ENCODE data around the gene TMEM131.
"Not testable (repeated sequence)": the region's sequence is repeated elsewhere in the genome, so short reads cannot be mapped to it uniquely, and the experiment has no call there.

TMEM131 gene

DNA sequence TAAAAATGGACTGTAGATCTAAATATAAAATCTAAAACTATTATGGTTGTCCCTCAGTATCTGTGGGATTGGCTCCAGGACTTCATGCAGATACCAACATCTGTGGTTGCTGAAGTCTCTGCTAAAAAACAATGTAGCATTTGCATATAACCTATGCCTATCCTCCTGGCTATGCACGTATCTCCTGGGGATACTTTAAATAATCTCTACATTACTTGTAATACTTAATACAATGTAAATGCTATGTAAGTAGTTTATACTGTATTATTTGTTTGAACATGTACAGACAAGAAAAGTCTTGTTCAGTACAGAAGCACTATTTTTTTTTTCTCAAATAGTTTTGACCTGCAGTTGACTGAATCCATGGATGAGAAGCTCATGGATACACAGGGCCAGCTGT is 147.4 kb downstream of the TMEM131 start:
- DNase-seq = no peak

DNA sequence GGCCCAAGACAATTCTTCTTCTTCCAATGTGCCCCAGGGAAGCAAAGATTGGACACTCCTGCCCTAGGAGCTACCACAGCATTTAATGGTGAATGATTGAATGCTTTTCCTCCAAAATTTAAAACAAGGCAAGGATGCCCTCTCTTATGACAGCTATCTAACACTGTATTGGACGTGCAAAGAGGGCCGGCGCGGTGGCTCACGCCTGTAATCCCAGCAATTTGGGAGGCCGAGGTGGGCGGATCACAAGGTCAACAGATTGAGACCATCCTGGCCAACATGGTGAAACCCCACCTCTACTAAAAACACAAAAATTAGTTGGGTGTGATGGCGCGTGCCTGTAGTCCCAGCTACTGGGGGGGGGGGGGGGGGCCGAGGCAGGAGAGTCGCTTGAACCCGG is 149.0 kb downstream of the TMEM131 start:
- not testable (repeated sequence) for DNase-seq

DNA sequence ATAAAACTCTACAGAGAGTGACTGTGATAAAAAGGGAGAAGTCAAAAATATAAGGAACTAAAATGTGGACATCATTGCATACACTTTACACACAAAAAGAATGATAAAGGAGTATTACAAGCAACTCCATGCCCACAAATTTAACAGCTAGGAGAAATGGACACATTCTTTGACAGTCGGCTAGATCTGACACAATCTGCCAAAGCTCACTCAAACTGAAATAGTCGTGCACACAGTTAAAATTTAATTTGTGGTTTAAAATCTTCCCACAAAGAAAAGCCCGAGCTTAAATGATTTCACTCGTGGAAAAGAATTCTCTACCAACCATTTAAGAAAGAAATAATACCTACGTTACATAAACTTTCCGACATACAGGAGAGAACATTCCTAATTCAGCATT is 149.9 kb downstream of the TMEM131 start:
- DNase-seq = no peak

DNA sequence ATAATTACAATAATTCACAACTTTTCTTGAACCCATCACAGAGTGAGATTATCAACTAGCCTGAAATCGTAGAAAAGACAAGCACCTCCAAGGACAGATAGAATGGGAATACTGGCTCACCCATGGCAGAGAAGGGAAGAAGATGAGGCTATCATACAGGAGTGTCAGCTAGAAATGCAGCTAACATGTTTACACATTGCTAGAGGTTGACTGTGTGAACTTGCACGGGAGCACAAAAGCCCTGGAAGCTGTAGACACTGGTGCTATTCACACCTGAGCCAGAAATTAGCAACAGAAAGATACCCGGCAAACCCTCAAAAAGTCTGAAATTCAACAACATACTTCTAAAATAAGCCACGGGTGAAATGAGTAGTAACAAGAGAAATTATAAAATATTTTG is 150.6 kb downstream of the TMEM131 start:
- DNase-seq = no peak

DNA sequence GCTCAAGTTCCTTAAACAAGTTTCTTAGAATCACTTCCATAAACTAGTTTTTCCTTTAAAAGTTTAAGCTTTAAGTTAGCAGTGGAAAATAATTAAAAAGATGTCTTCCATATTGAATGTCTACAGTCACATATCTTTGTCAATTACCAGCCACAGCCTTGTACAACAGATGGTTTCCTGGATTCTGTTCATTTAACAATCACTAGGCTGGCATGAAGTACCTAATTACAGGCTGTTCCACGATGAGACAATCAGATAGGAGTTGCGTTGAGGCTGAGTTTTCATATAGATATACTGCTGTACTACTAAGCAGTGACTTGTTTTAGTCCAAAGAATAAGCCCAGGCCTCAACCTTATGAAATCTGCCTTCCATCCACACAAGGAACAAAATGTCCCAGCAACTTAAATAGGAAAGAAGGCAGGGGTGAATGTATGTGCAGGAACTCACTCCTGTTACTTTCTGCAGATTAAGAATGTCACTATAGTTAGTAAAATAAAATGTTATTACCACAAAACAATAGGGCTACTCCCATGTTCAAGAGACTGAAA is 151.4 kb downstream of the TMEM131 start:
- no peak for DNase-seq

DNA sequence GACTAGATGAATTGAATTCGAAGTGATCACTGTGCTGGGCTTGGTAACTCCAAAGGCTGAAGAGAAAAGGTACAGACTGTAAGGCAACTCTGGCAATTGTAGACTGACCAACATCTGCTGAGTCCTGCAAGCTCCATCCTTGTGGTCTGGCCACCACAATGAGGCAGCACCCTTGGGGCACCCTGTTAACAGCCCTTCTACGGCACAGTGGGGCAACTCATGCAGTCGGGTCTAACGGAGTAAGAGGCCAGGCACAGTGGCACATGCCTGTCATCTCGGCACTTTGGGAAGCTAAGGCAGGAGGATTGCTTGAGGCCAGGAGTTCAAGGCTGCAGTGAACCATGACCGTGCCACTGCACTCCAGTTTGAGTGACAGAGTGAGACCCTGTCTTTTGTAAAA is 155.6 kb downstream of the TMEM131 start:
- DNase-seq = no peak

DNA sequence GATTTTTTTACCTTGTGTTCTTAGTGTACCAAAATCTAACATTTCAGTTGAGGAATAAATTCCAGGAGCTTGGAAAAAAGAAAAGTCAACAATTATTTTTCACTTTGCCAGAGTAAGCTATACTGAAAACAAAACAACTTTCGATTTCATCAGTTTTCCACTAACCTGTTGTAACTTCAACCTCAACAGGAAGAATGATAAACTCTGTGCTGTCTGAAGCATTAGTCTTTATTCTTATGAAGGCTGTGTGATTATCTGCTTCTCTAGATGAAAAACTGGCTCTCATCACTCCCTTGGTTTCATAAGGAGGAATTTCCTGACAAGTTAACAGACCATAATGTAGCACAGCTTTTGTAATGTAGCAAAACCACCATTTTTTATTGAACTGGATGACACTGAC is 161.1 kb downstream of the TMEM131 start:
- no peak for DNase-seq

DNA sequence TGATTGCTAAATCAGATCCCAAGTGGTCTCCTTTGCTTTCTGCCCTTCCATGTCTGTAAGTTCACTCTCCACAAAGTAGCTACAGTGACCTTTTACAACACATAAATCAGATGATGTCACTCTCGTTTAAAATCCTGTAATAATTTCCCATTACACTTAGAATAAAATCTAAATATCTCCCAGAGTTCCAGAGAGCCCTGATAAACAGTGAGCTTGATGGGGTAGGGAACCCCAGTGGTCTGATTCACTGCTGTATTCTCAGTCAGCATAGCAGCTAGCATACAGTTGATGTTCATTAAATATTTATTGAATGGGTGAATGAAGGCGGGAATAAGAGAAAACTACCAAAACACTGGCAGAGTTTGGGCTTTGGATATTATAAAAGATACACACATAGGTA is 164.6 kb downstream of the TMEM131 start:
- no peak for DNase-seq

DNA sequence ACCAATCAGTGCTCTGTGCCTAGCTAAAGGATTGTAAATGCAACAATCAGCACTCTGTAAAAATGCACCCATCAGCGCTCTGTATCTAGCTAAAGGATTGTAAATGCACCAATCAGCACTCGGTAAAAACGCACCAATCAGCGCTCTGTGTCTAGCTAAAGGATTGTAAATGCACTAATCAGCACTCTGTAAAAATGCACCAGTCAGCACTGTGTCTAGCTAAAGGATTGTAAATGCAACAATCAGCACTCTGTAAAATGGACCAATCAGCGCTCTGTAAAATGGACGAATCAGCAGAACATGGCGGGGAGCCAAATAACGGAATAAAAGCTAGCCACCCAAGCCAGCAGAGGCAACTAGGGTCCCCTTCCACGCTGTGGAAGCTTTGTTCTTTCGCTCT is 166.5 kb downstream of the TMEM131 start:
- DNase-seq = not testable (repeated sequence)

DNA sequence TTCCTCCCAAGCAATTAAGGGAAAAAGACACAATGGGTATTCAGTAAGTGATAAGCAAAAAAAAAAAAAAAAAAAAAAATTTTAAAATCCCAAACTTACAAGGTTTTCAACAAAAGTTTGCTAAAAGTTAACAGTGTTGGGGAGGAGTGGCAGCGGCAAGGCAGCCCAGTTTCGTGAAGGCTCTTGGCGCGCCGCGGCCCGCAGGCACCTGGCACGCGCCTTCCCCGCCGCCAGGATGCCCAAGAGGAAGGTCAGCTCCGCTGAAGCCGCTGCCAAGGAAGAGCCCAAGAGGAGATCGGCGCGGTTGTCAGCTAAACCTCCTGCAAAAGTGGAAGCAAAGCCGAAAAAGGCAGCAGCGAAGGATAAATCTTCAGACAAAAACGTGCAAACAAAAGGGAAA is 168.7 kb downstream of the TMEM131 start:
- DNase-seq = not testable (repeated sequence)

DNA sequence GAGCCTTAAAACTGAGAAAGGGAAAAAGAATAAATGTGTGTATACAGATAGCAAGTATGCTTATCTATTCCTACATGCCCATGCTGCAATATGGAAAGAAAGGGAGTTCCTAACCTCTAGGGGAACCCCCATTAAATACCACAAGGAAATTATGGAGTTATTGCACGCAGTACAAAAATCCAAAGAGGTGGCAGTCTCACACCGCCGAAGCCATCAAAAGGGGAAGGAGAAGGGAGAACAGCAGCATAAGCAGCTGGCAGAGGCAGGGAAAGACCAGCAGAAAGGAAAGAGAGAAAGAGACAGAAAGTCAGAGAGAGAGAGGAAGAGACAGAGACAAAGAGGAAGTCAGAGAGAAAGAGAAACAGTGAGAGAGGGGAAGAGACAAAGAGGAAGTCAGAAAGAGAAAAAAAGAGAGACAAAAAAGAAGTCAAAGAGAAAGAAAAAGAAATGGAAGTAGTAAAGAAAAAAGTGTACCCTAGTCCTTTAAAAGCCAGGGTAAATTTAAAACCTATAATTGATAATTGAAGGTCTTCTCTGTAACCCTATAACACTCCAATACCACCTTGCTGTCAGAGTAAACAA is 169.4 kb downstream of the TMEM131 start:
- not testable (repeated sequence) for DNase-seq

DNA sequence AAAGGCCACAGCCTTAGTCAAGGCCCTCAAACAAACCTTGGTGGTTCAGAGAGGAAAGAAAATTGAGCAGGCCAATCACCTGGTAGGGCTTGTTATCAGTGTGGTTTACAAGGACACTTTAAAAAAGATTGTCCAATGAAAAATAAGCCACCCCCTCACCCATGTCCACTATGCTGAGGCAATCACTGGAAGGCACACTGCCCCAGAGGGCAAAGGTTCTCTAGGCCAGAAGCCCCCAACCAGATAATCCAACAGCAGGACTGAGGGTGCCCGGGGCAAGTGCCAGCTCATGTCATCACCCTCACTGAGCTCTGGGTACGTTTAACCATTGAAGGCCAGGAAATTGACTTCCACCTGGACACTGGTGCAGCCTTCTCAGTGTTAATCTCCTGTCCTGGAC is 171.7 kb downstream of the TMEM131 start:
- not testable (repeated sequence) for DNase-seq

DNA sequence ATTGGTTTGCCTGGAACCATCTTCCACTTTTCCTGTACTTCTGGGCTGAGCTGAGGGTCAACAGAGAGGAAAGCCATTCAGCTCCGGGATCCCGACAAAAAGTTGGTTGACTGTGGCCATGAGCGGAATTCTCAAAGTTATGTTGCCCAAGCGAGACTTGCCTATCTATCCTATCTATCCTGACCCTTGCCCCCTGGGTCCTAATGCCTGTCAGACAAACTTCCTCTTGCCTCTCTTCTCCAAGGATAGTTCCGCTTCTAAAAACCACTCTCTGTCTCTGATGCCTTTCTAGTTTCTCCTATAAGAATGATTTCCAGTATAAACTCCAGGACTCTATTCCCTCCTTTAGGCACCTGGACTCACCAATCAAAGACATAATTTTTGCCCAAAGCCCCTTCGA is 173.9 kb downstream of the TMEM131 start:
- not testable (repeated sequence) for DNase-seq

DNA sequence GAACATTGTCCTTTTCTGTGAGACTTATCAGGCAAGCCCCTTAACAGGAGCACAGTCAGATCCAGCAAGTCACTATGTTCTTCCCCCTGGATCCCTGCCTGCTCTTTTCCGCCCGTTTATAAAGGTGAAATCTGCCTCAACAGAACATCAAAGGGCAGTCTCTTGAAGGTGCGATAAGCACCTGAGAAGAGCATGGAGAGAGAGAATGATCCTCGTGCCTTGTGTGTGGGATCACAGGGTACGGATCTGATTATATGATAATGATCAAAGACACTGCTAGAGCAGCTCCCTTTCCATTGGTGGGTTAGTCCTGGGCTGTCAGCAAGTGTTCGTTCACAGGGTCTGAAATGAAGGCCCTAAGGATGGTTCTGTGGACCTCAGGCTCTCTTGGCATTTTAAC is 176.0 kb downstream of the TMEM131 start:
- no peak for DNase-seq

DNA sequence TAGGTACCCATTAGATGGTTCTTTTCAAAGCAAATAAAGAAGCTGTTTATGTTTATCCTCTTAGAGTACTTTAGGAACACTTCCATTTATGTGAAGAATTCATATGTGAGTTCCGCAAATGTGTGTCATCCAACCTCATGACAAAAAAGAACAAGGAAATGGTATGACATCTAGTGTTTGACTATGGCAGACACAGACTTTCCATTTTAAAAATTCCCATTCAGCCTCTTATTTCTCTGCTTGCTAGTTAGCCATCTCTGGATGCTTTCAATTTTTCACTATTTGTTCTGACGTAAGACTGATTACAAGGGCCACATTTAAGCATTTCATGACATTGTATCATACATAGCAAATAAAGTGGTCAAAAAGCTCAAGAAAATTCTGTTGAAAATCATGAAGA is 179.3 kb downstream of the TMEM131 start:
- no peak for DNase-seq

DNA sequence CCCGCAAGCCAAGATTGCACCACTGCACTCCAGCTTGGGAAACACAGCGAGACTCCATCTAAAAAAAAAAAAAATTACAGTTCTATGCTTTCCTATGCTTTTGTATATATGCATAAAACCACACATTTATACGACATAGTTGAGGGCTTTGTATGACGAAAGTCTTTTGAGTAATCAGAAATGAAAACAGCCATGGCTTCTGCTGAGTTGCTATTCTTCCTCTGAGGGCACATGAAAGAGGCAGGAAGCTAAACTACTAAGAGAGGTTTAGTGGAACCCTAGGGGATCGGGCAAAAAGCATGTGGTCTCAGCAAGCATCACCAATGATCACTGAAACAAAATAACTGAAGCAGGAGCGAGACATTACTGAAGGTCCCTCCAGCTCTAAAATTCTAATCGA is 182.8 kb downstream of the TMEM131 start:
- no peak for DNase-seq

DNA sequence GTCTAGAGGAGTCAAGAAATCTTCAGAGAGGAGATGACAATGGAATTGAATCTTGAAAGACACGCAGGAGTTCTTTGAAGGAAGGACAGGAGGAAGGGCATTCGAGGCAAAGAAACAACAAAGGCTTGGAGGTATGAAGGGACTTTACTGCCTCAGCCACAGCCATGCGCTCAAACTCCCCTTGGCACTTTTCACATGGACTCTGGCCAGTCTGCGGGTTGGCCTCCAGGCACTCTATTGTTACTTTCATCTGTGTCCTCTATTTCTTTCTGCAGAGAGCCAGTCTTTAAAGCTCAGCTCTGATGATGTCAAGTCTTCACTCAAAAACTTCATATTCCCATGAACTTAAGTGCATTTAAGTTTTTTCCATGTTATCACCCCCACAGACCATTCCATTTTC is 186.9 kb downstream of the TMEM131 start:
- DNase-seq = no peak

DNA sequence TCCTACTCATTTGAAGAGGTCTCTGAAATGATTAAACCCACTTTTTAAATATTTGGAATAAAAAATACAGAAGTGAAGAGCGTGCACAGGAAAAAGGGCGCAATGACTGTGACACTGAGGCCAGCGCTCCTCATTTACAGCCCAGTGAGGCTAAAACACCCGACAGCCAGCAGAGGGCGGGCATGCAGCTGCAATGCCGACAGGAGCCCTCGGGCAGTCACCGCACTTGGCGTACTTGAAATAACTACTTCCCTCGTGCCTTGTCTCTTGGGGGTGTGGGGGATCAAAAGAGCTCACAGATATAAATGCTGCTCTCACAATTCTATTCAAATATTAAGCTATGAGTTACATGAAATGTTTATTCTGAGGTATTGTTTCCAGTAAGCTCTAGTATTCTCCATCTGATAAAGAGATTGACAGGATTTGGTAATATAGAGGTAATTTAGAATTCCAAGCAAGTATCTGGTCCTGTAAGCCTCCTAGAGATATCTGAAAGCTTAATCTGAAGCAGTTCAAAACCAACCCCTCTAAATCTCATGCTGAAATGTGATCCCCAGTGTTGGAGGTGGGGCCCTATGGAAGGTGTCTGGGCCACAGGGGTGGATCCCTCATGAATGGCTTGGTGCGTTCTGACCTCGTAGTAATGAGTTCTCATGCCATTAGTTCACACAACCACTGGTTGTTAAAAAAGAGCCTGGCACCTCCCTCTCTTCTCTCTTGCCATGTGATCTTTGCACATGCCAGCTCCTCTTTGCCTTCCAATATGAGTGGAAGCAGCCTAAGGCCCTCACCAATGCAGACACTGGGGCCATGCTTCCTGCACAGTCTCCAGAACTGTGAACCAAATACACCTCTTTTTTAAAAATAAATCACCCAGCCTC is 188.8 kb downstream of the TMEM131 start:
- peak; percentile 9 to 53 for DNase-seq

DNA sequence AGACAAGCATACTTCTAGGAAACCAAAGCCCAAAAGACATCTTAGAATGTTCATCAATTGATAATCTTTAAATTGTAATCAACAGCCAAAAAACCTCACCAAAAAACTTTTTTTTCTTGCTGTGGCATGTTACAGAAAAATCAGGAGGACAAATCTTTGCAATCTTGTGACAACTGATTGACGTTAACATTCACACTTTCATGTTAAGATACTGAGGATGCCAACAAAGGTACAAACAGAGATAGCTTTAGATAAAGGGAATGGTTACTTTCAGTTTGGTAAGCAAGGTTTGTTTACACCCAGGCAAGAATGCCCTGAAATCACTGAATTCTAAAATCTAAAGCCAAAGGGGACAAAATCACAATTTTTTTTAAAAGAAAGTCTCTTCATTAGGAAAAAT is 190.0 kb downstream of the TMEM131 start:
- DNase-seq = no peak

DNA sequence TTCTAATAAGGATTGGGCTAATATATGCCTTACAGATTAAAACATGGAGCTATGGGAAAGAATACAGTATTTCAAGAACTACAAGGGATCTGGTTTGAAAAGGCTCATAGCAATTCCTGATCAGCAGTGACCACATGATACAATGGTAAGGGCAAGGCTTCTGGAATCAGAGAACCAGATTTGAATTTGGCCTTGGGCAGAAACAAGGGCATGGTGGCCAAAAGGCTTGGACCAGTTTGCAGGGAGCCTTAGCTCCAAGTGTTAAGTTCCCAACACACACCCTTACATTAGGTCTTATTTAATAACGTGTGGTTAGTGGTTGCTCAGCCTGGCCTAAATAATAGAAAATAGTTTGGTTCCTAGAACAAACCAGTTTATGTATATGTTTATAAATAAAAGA is 194.7 kb downstream of the TMEM131 start:
- DNase-seq = no peak

DNA sequence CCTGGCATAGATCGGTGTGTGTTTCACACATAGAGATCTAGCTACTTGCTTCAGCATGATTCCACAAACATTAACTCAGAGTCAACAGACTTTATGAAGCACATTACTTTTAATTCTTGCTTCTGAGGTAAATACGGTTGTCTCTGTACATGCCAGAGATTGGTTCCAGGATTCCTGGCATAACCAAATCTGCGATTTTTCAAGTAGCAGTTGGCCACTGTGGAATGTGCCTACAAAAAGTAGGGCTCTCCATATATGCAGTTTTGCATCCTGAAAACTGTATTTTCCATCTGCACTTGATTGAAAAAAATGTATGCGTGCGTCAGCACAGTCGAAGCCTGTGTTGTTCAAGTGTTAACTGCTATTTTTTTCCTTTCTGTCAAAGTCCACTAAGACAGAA is 197.3 kb downstream of the TMEM131 start:
- DNase-seq = no peak

DNA sequence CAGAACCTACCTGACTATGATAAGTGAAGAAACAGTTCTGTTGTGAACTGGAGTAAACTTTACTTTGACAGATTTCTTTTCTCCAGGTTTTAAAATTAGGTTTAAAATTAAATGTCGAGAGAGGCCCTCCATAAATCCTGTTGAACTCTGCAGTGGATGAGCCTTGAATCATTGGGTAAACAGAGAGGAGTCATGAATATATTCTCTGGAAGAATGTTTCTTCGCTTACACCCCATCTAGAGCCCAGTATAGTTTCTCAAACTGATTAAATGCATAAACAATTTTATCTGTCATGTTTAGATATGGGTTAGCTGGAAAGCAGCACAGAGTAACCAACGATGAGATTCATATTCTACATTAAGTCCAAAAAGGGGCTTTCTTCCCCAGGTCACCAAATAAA is 198.4 kb downstream of the TMEM131 start:
- no peak for DNase-seq

DNA sequence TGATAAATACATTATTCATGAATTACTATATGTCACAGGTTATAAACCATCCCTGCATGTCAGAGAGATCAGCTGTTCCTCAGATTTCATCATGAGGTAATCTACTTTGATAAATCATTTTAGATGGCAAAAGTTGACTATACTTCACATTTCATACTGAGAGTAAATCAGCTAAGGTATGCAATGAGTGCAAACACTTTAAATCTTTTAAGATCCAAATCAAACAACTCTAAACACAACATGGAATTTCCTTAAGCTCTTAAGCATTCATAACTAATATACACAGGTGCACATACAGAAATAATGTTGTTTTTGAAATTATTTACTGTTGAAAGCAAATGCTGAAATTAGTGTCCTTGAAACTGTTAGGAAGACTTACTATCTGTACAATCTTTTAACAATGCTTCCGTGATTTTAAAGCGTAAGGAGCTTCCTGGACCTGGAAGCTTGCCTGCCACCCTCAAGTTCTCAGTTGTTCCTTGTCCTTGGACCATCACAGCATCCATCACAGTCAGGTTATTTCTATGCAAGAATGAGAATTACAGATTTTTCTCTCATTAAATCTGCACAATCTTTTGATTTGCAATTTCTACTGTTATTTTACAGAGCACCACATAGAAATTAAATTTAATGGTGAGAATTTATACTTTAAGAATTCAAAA is 199.2 kb downstream of the TMEM131 start:
- DNase-seq = no peak

DNA sequence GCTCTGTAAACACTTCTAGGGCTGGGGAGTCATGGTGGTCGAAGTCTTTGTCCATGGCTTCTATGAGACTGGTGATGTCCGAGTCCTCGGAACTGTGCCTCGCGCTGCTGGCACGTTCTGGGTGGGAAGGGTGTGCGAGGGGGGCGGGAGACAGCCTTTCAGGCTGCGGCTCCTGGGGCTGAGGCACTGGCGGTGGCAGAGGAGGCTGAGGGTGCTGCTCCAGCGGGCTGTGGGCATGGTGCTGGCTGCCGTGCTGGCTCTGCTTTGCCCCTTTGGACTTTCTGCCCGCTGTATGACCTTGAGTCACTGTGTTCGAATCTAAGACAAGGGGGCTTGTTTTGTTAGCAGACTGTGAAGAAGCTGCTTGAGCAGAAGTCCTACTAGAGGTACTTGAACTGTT is 203.3 kb downstream of the TMEM131 start:
- DNase-seq = no peak
